GM12878 (cell line): ENCODE results near the gene TCP1.
"Not testable (repeated sequence)": the region's sequence is repeated elsewhere in the genome, so short reads cannot be mapped to it uniquely, and the experiment has no call there.

ENCODE experiments used
- CEBPB ChIP-seq, 2 experiments: fragments of 150-350 bp in 1 of 2; IDR thresholded peaks; 2 replicates each; pipeline ENCODE4 v1.6.1; 2012 to 2014; ENCODE audit warnings: low read depth in 2 of 2, low read length in 2 of 2, borderline replicate concordance in 1 of 2, inconsistent platforms in 1 of 2
- FOS ChIP-seq: IDR thresholded peaks from 3 replicates; pipeline ENCODE4 v1.6.1; 2011; ENCODE audit warnings: borderline replicate concordance; ENCODE audit not compliant: insufficient read length; ENCODE audit errors: extremely low read depth
- LARP7 ChIP-seq: fragments of 450-650 bp; IDR thresholded peaks from 2 replicates; pipeline ENCODE4 v1.6.1; 2017; ENCODE audit warnings: mild to moderate bottlenecking
- MTA2 ChIP-seq: fragments of 450-650 bp; IDR thresholded peaks from 2 replicates; pipeline ENCODE4 v1.6.1; 2016; ENCODE audit warnings: low read depth, mild to moderate bottlenecking, moderate library complexity
- MYC ChIP-seq: IDR thresholded peaks from 2 replicates; pipeline ENCODE4 v1.6.1; 2011; ENCODE audit warnings: mild to moderate bottlenecking, low read length, moderate library complexity, inconsistent platforms; ENCODE audit not compliant: insufficient read depth, insufficient replicate concordance, insufficient read length, severe bottlenecking
- POLR2AphosphoS5 ChIP-seq: IDR thresholded peaks from 2 replicates; pipeline ENCODE4 v1.6.1; 2011; ENCODE audit warnings: mild to moderate bottlenecking, low read length, inconsistent platforms
- USF1 ChIP-seq: IDR thresholded peaks from 2 replicates; pipeline ENCODE4 v1.6.1; 2011; ENCODE audit warnings: borderline replicate concordance, low read depth, mild to moderate bottlenecking, moderate library complexity, mixed read lengths, low read length; ENCODE audit not compliant: insufficient read depth; ENCODE audit errors: extremely low read length

GRCh38 chr6:159748127-159748526 is 41.3 kb downstream of the TCP1 start:
- not testable (repeated sequence) for TF ChIP-seq FOS; CEBPB (IDR thresholded peaks at IDR 0.05; ENCODE audit: borderline replicate concordance in 1 of 2, low read depth in 2 of 2, low read length in 2 of 2); USF1; POLR2AphosphoS5; LARP7; MTA2; MYC
